HepG2 (cell line): ENCODE results near the gene ZWILCH. TPM values are rescaled to one million over a fixed set of nuclear protein-coding genes. Genes with fewer than 3 reads are reported as not detected.

Experiments
- ATAC-seq: fragments of 200-7000 bp; cut with Tn5 transposase; 3 replicates; pipeline ENCODE4 v1.9.1; 2020; ENCODE audit warnings: mild to moderate bottlenecking, moderate library complexity
- BruUV-seq: library from RNA; stranded (reverse); fragments of 400-500 nt; replicated peaks from 2 replicates; lab custom pipeline; 2021; lab: Mats Ljungman, UMichigan
- CTCF ChIA-PET: fragments of 300-600 bp; formaldehyde crosslinking; extraction: SDS; loops from one replicate; lab custom pipeline; 2021; ENCODE audit warnings: low total read pairs, inconsistent platforms, low intra/inter-chr PET ratio; lab: Yijun Ruan, JAX
- POLR2A ChIA-PET: fragments of 350-600 bp; sonication (Branson Sonifier 250); formaldehyde crosslinking; loops from one replicate; lab custom pipeline; 2020; ENCODE audit warnings: antibody characterized with exemption, inconsistent platforms; lab: Yijun Ruan, JAX
- DNase-seq: peaks from one replicate; pipeline ENCODE4 v3.0.0-alpha.2; 2015; ENCODE audit warnings: low spot score
- FAIRE-seq: peaks from 3 replicates; lab custom pipeline; 2011; peaks lifted over from hg19 to GRCh38; lab: Jason Lieb, UNC
- H2AFZ ChIP-seq: one replicate; pipeline ENCODE4 v1.6.1; 2011; ENCODE audit warnings: low read length, inconsistent platforms
- H3K27ac ChIP-seq: fragments of 300-600 bp; 3 replicates; pipeline ENCODE4 v1.8.0; 2011; ENCODE audit warnings: mixed run types, mild to moderate bottlenecking, mixed read lengths, low read length, inconsistent platforms; ENCODE audit not compliant: insufficient read depth; ENCODE audit errors: extremely low read length
- H3K27me3 ChIP-seq, 2 experiments: fragments of 200-600 bp in 1 of 2; 2 replicates in 1 of 2; 3 replicates in 1 of 2; pipeline versions ENCODE4 v1.6.0 to v1.8.0; 2011; ENCODE audit warnings: low read length in 2 of 2, mild to moderate bottlenecking in 2 of 2, moderate library complexity in 2 of 2, inconsistent platforms in 1 of 2; ENCODE audit not compliant: insufficient read depth in 2 of 2, control insufficient read depth in 1 of 2
- H3K36me3 ChIP-seq, 2 experiments: fragments of 200-600 bp in 1 of 2; replicated peaks in 1 of 2; 2 replicates in 1 of 2; 3 replicates in 1 of 2; pipeline versions ENCODE4 v1.5.1 to v1.8.0; 2011; ENCODE audit warnings: low read length in 2 of 2, inconsistent platforms in 1 of 2; ENCODE audit not compliant: insufficient read depth in 2 of 2, control insufficient read depth in 1 of 2
- H3K4me1 ChIP-seq: 2 replicates; pipeline ENCODE4 v1.5.1; 2012; ENCODE audit warnings: low read length, inconsistent platforms; ENCODE audit not compliant: insufficient read depth
- H3K4me2 ChIP-seq: 2 replicates; pipeline ENCODE4 v1.6.0; 2011; ENCODE audit warnings: low read depth, low read length, inconsistent platforms
- H3K4me3 ChIP-seq, 3 experiments: fragments of 200-600 bp in 1 of 3; sonication (generic), shearing (Covaris generic) in 1 of 3; replicated peaks in 1 of 3; 2 replicates each; pipeline ENCODE4 v1.5.1; 2011 to 2016; ENCODE audit warnings: low read length in 3 of 3, inconsistent platforms in 2 of 3, low read depth in 2 of 3, mild to moderate bottlenecking in 2 of 3, control low read depth in 1 of 3, mixed read lengths in 1 of 3; ENCODE audit not compliant: insufficient read depth in 1 of 3
- H3K79me2 ChIP-seq: one replicate; pipeline ENCODE4 v1.6.1; 2011; ENCODE audit warnings: low read length, inconsistent platforms; ENCODE audit not compliant: insufficient read depth
- H3K9ac ChIP-seq: 2 replicates; pipeline ENCODE4 v1.6.0; 2011; ENCODE audit warnings: mild to moderate bottlenecking, low read depth, low read length, inconsistent platforms; ENCODE audit not compliant: insufficient read depth
- H3K9me3 ChIP-seq: 2 replicates; pipeline ENCODE4 v1.5.1; 2012; ENCODE audit warnings: mild to moderate bottlenecking, low read length
- H4K20me1 ChIP-seq: 2 replicates; pipeline ENCODE4 v1.6.0; 2011; ENCODE audit warnings: inconsistent platforms, mild to moderate bottlenecking, low read length, moderate library complexity; ENCODE audit not compliant: insufficient read depth
- CBFB ChIP-seq: sonication (generic); formaldehyde crosslinking; IDR thresholded peaks from 2 replicates; pipeline ENCODE4 v1.4.0; 2020; ENCODE audit warnings: missing genetic modification reagents
- HNF4G ChIP-seq, 2 experiments: sonication (generic) in 1 of 2; formaldehyde crosslinking in 1 of 2; IDR thresholded peaks; 2 replicates each; pipeline versions ENCODE4 v1.4.0 to v1.6.1; 2011 to 2020; ENCODE audit warnings: borderline replicate concordance in 2 of 2, low read depth in 2 of 2, mild to moderate bottlenecking in 2 of 2, low read length in 1 of 2, missing genetic modification reagents in 1 of 2, moderate library complexity in 1 of 2
- NBN ChIP-seq: fragments of 450-650 bp; conservative IDR thresholded peaks from 2 replicates; pipeline ENCODE4 v1.6.1; 2017
- RBFOX2 ChIP-seq: fragments of 200-400 bp; formaldehyde crosslinking; IDR thresholded peaks from 2 replicates; pipeline ENCODE4 v1.6.1; 2017; ENCODE audit warnings: low read depth, mild to moderate bottlenecking, low read length
- SPEN ChIP-seq: sonication (generic); formaldehyde crosslinking; IDR thresholded peaks from 2 replicates; pipeline ENCODE4 v1.5.1; 2020; ENCODE audit warnings: low read depth, mild to moderate bottlenecking, missing genetic modification reagents
- TCF12 ChIP-seq, 2 experiments: fragments of 450-650 bp in 1 of 2; sonication (generic) in 1 of 2; formaldehyde crosslinking in 1 of 2; IDR thresholded peaks; 2 replicates each; pipeline versions ENCODE4 v1.6.1 to v1.8.0; 2017 to 2022; ENCODE audit warnings: antibody characterized with exemption in 1 of 2, mild to moderate bottlenecking in 1 of 2, missing genetic modification reagents in 1 of 2, moderate library complexity in 1 of 2
- ZNF232 ChIP-seq: sonication (generic); formaldehyde crosslinking; IDR thresholded peaks from 2 replicates; pipeline ENCODE4 v1.4.0; 2020; ENCODE audit warnings: missing genetic modification reagents, borderline replicate concordance
- ZNF253 ChIP-seq: sonication (generic); formaldehyde crosslinking; IDR thresholded peaks from 2 replicates; pipeline ENCODE4 v1.8.0; 2022; ENCODE audit warnings: mild to moderate bottlenecking, missing genetic modification reagents, borderline replicate concordance
- ZNF576 ChIP-seq: sonication (generic); formaldehyde crosslinking; IDR thresholded peaks from 2 replicates; pipeline ENCODE4 v1.4.0; 2020; ENCODE audit warnings: mild to moderate bottlenecking, missing genetic modification reagents
- ZNF720 ChIP-seq: sonication (generic); formaldehyde crosslinking; IDR thresholded peaks from 2 replicates; pipeline ENCODE4 v1.4.0; 2020; ENCODE audit warnings: missing genetic modification reagents
- WGBS: methylation state at CpG from one replicate; pipeline ENCODE4 v1.1.6; 2017; ENCODE audit warnings: low lambda C conversion rate; 5-methylcytosine and 5-hydroxymethylcytosine counted together
- in situ Hi-C: cut with HindIII; loops from 2 replicates; pipeline ENCODE4 v1.10.0; 2017; ENCODE audit warnings: low pct_unique_long_range_greater_than_20kb; ENCODE audit not compliant: extremely low pct_ligation_motif_present
- intact Hi-C: fragments of 100-400 bp; cut with micrococcal nuclease; formaldehyde crosslinking; loops from one replicate; pipeline ENCODE4 v1.10.0; 2022; ENCODE audit not compliant: unreplicated experiment
- polyA plus RNA-seq, 8 experiments: library from polyadenylated mRNA; depleted of rRNA in 3 of 8; stranded (reverse) in 7 of 8; unstranded in 1 of 8; fragments of >200 nt; fragmentation: Illumina TruSeq in 4 of 8; extraction: Trizol in 4 of 8; gene quantifications; 2 replicates each; pipeline versions ENCODE4 v1.2.1 to v1.2.3, GENCODE V29; 2011 to 2016; ENCODE audit warnings: low read depth in 4 of 8, missing spikeins in 1 of 8, mixed read lengths in 1 of 8; ENCODE audit not compliant: insufficient read depth in 1 of 8
- total RNA-seq, 5 experiments: library from RNA; depleted of rRNA; stranded (reverse); fragments of >200 nt; fragmentation: Illumina TruSeq; extraction: Trizol; gene quantifications; 2 replicates each; pipeline ENCODE4 v1.2.3, GENCODE V29; 2016; ENCODE audit warnings: low read depth in 1 of 5

Gene ZWILCH
- total and polyA plus RNA-seq, 2 of the 13 experiments (the other 11 are each of a cell fraction or from before 2014, with no cell fraction given): 9.5 to 27.8 TPM

- intact Hi-C loops: no loop called here
- Histone ChIP-seq H3K4me1 (no peaks in the 10 kb centered on the region), H4K20me1 (no peaks in the 10 kb centered on the region), H3K36me3 (peaks cover 0 to 12% of the 10 kb centered on the region in 2 experiments; a peak in 3 of 5 replicates), H3K79me2 (no peaks in the 10 kb centered on the region), H3K27me3 (no peaks in the 10 kb centered on the region), H3K9me3 (no peaks in the 10 kb centered on the region), H3K9ac (no peak overlapping the region), H3K4me3 (no peak overlapping the region), H3K4me2 (no peak overlapping the region), H2AFZ (no peak overlapping the region), H3K27ac (no peak overlapping the region)
- ATAC-seq (no peak), FAIRE-seq (no peak), DNase-seq (no peak)
- TF ChIP-seq ZNF253 (CRISPR knock-in tag): no peak
- no peak for TF ChIP-seq ZNF232 (CRISPR knock-in tag)
- TF ChIP-seq NBN: no peak
- no peak for TF ChIP-seq ZNF576 (CRISPR knock-in tag)
- TF ChIP-seq SPEN (CRISPR knock-in tag): no peak
- TF ChIP-seq RBFOX2: no peak
- TF ChIP-seq ZNF720 (CRISPR knock-in tag): no peak
- TF ChIP-seq CBFB (CRISPR knock-in tag): no peak
- TF ChIP-seq HNF4G (IDR thresholded peaks at IDR 0.05; ENCODE audit: borderline replicate concordance, low read depth, low read length): no peak
- TF ChIP-seq HNF4G (CRISPR knock-in tag; IDR thresholded peaks at IDR 0.05; ENCODE audit: borderline replicate concordance, low read depth): no peak
- no peak for TF ChIP-seq TCF12 (IDR thresholded peaks at IDR 0.05)
- TF ChIP-seq TCF12 (CRISPR knock-in tag; IDR thresholded peaks at IDR 0.05): no peak
- over 99% methylated on average over 9 of the region's 9 CpGs for WGBS
- ChIA-PET CTCF (no interaction called here), POLR2A (no interaction called here)
- in situ Hi-C loops: no loop called here
- BruUV-seq: no TSS peak
Measured at GRCh38 chr15:66535056-66535455, 29.9 kb downstream of the ZWILCH start.
